C1 segment of cervical spinal cord (tissue), 14 donors: ENCODE data around the gene SLC5A5.
A peak's percentile ranks its signal among the peaks of the same experiment; 100 is the strongest.
"Not testable (repeated sequence)": the region's sequence is repeated elsewhere in the genome, so short reads cannot be mapped to it uniquely, and the experiment has no call there.

Experiments
- DNase-seq, 14 donors: peaks; one replicate each; lab custom pipeline; 2025; lab: John Stamatoyannopoulos, UW

Gene SLC5A5

GRCh38 chr19:17871032-17871877 is 490 bp upstream of the SLC5A5 start:
- no peak for DNase-seq

GRCh38 chr19:17872251-17873001 is 681 bp downstream of the SLC5A5 start:
- no peak for DNase-seq

GRCh38 chr19:17873786-17874757 is 2.3 kb downstream of the SLC5A5 start:
- DNase-seq, result peak in 1 of 14 donors; percentile 41

DNA sequence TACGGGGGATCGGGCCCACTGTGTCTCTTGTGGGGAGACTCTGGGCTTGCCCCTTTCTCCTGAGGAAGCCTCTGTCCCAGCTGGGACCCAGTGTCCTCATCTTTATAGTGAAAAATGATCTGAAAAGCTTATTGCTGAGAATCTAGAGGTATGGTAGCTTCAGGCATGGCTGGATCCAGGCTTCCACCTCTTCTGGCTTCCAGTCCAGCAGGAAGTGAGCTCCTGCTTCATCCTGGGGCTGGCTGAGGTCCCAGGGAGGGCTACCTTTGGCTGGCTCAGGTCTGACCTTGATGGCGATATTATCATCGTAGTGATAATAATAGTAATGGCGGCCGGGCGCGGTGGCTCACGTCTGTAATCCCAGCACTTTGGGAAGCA is 3.0 kb downstream of the SLC5A5 start:
- no peak for DNase-seq

DNA sequence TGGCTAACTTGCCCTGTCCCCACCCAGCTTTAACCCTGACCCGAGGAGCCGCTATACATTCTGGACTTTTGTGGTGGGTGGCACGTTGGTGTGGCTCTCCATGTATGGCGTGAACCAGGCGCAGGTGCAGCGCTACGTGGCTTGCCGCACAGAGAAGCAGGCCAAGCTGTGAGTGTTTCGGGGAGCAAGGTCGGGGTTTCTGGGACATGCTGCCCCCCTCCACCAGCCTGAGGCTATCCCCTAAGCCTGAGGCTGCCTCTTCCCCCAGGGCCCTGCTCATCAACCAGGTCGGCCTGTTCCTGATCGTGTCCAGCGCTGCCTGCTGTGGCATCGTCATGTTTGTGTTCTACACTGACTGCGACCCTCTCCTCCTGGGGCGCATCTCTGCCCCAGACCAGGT is 6.0 kb downstream of the SLC5A5 start:
- DNase-seq, result no peak

DNA sequence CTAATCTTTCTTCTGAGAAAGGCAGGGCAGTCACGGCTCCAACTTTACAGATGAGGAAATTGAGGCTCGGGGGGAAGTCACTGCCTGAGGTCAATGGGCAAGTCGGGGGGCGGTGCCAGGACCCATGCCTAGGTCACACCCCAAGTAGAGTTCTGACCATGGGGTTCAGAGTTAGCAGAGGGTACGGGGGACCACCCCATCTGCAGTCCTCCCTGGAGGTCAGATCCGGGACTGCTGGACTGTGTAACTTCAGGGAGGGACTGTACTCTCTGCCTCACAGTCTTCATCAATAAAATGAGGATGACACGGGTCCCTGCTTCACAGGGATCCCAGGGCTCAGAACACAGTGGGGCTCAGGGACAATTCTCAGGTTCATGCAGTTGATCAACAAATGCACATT is 7.7 kb downstream of the SLC5A5 start:
- no peak for DNase-seq

DNA sequence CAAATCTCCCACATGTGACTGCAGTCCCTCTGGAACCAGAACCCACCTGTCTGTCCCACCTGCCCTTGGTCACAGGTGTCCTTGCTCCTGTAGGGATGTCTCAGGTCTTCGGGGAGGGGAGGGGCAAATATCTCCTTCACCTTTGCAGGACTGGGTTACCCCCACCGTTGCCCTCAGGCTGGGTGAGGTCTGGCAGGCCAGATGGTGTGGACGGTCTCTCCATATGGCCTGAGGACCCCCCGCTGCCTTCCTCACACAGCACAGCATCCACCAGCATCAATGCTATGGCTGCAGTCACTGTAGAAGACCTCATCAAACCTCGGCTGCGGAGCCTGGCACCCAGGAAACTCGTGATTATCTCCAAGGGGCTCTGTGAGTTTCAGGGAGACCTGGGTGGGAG is 10.0 kb downstream of the SLC5A5 start:
- peak in 2 of 14 donors; percentile 37 to 85 for DNase-seq

DNA sequence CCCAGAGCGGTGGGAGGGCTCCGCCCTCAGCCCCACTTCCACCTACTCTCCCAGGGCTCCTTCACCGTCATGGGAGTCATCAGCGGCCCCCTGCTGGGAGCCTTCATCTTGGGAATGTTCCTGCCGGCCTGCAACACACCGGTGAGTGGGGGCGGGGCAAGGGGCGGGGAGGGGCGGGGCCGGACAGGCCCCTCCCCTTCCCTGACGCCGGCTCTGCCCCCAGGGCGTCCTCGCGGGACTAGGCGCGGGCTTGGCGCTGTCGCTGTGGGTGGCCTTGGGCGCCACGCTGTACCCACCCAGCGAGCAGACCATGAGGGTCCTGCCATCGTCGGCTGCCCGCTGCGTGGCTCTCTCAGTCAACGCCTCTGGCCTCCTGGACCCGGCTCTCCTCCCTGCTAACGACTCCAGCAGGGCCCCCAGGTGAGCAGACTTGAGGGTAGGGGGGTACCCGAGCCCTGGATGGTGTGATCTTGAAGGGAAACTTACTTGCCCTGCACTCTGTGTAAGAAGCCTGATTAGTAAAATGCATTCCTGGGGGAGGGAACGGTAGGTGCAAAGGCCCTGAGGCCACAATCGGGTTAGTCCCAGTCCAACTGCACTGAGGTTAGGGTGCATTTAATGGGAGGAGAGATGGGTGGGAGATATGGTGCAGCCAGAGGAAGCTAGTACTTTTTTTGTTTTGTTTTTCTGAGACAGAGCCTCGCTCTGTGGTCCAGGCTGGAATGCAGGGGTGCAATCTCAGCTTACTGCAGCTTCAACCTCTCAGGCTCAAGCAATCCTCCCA is 12.1 kb downstream of the SLC5A5 start:
- no peak for DNase-seq

GRCh38 chr19:17886515-17886914 is 14.8 kb downstream of the SLC5A5 start:
- no peak for DNase-seq

DNA sequence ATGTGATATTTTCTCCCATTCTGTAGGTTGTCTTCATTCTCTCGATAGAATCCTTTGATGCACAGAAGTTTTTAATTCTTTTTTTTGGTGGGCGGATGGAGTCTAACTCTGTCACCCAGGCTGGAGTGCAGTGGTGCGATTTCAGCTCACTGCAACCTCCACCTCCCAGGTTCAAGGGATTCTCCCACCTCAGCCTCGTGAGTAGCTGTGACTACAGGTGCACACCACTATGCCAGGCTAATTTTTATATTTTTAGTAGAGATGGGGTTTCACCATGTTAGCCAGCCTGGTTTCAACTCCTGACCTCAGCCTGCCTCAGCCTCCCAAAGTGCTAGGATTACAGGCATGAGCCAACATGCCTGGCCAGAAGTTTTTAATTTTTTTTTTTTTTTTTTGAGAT is 15.5 kb downstream of the SLC5A5 start:
- not testable (repeated sequence) for DNase-seq

DNA sequence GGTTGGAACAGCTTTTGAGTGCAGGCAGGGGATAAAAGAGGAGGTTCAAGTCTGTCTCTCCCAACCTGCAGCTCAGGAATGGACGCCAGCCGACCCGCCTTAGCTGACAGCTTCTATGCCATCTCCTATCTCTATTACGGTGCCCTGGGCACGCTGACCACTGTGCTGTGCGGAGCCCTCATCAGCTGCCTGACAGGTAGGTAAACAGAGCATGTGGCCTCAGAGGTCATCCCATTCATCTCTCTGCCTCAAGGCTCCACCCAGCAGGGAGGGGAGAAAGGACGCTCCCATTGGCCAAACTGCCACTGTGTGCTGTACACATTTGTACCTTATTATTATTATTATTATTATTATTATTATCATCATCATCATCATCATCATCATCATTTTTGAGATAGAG is 16.5 kb downstream of the SLC5A5 start:
- no peak for DNase-seq

- DNase-seq, result no peak
Observed at GRCh38 chr19:17889609-17890214, 18.0 kb downstream of the SLC5A5 start.

DNA sequence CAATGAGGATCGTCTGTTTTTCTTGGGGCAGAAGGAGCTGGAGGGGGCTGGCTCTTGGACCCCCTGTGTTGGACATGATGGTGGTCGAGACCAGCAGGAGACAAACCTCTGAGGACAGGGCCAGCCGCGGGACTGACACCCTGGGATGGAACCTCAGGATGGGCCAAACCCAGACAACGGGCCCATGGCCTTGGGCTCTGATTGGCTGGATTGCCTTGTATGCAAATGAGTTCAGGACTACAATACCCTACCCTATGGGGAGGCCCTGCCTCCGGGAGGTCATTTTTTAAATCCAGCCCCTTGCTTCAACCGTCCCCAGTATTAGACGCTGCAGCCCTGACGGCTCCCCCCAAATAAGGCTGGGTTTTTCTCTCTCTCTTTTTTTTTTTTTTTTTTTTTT is 22.0 kb downstream of the SLC5A5 start:
- no peak for DNase-seq

DNA sequence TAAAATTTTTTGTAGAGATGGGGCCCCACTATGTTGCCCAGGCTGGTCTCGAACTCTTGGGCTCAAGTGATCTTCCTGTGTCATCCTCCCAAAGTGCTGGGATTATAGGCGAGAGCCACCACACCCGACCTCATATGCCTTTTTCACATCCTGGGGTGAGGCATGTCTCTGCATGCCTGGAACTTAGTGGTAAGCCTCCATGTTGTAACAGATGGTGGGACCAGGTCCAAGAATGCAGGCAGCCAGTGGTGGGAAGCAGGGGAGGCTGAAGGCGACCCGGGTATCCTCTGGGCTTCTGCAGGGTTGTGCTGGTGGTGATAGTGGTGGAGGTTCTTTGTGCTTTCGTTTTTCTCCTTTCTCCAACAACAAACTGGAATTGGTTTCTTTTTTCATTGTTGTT is 31.0 kb downstream of the SLC5A5 start:
- DNase-seq, result no peak

DNA sequence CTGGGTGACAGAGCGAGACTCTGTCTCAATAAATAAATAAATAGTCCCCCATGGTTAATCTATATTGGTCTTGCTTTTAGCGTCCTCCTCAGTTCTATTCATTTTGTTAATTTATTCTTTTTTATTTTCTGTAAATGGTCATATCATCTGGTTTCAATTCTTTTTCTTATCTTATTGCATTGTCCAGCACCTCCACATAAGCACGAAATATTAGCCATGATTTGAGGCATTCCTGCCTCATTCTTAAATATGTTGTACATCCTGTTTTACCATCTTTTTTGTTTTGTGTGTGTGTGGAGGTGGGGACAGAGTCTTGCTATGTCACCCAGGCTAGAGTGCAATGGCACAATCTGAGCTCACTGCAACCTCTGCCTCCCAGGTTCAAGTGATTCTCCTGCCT is 36.5 kb downstream of the SLC5A5 start:
- DNase-seq, result no peak

- DNase-seq, result peak in 1 of 14 donors; percentile 40
Observed at GRCh38 chr19:17909003-17909732, 37.4 kb downstream of the SLC5A5 start.

- no peak for DNase-seq
Observed at GRCh38 chr19:17910791-17911360, 39.1 kb downstream of the SLC5A5 start.

- DNase-seq, result no peak
Observed at GRCh38 chr19:17915940-17916593, 44.3 kb downstream of the SLC5A5 start.

DNA sequence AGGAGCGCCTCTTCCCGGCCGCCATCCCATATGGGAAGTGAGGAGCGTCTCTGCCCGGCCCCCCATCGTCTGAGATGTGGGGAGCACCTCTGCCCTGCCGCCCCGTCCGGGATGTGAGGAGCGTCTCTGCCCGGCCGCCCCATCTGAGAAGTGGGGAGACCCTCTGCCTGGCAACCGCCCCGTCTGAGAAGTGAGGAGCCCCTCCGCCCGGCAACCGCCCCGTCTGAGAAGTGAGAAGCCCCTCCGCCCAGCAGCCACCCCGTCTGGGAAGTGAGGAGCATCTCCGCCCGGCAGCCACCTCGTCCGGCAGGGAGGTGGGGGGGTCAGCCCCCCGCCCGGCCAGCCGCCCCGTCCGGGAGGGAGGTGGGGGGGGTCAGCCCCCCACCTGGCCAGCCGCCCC is 46.4 kb downstream of the SLC5A5 start:
- DNase-seq, result not testable (repeated sequence)
